ENCODE results near the gene METTL8. TPM values are rescaled to one million over a fixed set of nuclear protein-coding genes. Genes with fewer than 3 reads are reported as not detected.

Gene METTL8
- total RNA-seq, 2 experiments from 2014 or later = 43.4 to 44.8 TPM

GRCh38 chr2:171347591-171348032 lies 86.2 kb downstream of the METTL8 start:
- ChIA-PET POLR2A (interaction anchor here (0.5 to 0.8 kb wide), 3 partner anchors 8 to 159 kb away, joined by 3 read pairs; no protein-coding TSS in a partner anchor), CTCF (interaction anchor here (0.7 to 1.1 kb wide), 4 partner anchors 12 to 375 kb away, joined by 3 to 4 read pairs (median 4); no protein-coding TSS in a partner anchor)
- Mint-ChIP-seq H3K27ac (peak overlapping the region; percentile 32), H3K9me3 (peaks cover 6% of the 10 kb centered on the region), H3K4me1 (ENCODE audit: low read depth) (peaks cover 26% of the 10 kb centered on the region), H3K27me3 (no peaks in the 10 kb centered on the region), H3K36me3 (ENCODE audit: low read depth) (peaks cover 4% of the 10 kb centered on the region), H3K4me3 (no peak overlapping the region)
- peak; percentile 28 for DNase-seq
- peak; percentile 80 for ATAC-seq
- no peak for TF ChIP-seq CTCF (IDR thresholded peaks at IDR 0.05)
- intact Hi-C loops (cut with micrococcal nuclease) = no loop called here

- Mint-ChIP-seq H3K4me1 (ENCODE audit: low read depth) (peaks cover 26% of the 10 kb centered on the region), H3K9me3 (peaks cover 4% of the 10 kb centered on the region), H3K36me3 (ENCODE audit: low read depth) (peaks cover 4% of the 10 kb centered on the region), H3K4me3 (no peak overlapping the region), H3K27ac (peak overlapping the region; percentile 32), H3K27me3 (no peaks in the 10 kb centered on the region)
- no peak for TF ChIP-seq CTCF (IDR thresholded peaks at IDR 0.05)
- POLR2A ChIA-PET = interaction anchor here (0.5 to 1.0 kb wide), 2 partner anchors 9 to 160 kb away, joined by 3 read pairs; no protein-coding TSS in a partner anchor
- intact Hi-C loops (cut with micrococcal nuclease) = no loop called here
- CTCF ChIA-PET = interaction anchor here (1.0 to 1.1 kb wide), 2 partner anchors 70 to 374 kb away, joined by 3 to 4 read pairs; no protein-coding TSS in a partner anchor
- DNase-seq (no peak), ATAC-seq (peak; percentile 58)
These were observed 86.8 kb downstream of the METTL8 start for GRCh38 chr2:171346723-171347557.

- Mint-ChIP-seq H3K27ac (no peak overlapping the region), H3K4me3 (no peak overlapping the region), H3K36me3 (ENCODE audit: low read depth) (peaks cover 4% of the 10 kb centered on the region), H3K9me3 (peaks cover under 1% of the 10 kb centered on the region), H3K4me1 (ENCODE audit: low read depth) (peaks cover 26% of the 10 kb centered on the region), H3K27me3 (no peaks in the 10 kb centered on the region)
- ChIA-PET CTCF (no interaction called here), POLR2A (interaction anchor here (0.6 to 1.0 kb wide), 4 partner anchors 10 to 21 kb away, joined by 3 read pairs; no protein-coding TSS in a partner anchor)
- TF ChIP-seq CTCF (IDR thresholded peaks at IDR 0.05) = no peak
- no peak for DNase-seq
- ATAC-seq = no peak
- intact Hi-C loops (cut with micrococcal nuclease) = no loop called here
These were observed 87.6 kb downstream of the METTL8 start for GRCh38 chr2:171345971-171346722.

- DNase-seq = no peak
- intact Hi-C loops (cut with micrococcal nuclease) = no loop called here
- H3K4me1 Mint-ChIP-seq (ENCODE audit: low read depth) = peaks cover 26% of the 10 kb centered on the region
- no peak for TF ChIP-seq CTCF (IDR thresholded peaks at IDR 0.05)
- H3K4me3 Mint-ChIP-seq = no peak overlapping the region
- no peaks in the 10 kb centered on the region for H3K36me3 Mint-ChIP-seq (ENCODE audit: low read depth)
- POLR2A ChIA-PET = no interaction called here
- peak; percentile 35 for ATAC-seq
- H3K9me3 Mint-ChIP-seq = no peaks in the 10 kb centered on the region
- CTCF ChIA-PET = no interaction called here
- H3K27ac Mint-ChIP-seq = no peak overlapping the region
- H3K27me3 Mint-ChIP-seq = no peaks in the 10 kb centered on the region
These were observed 89.6 kb downstream of the METTL8 start for GRCh38 chr2:171344182-171344581.
